NT2/D1 (cell line): ENCODE results near the gene FHOD3.

Experiments used
- SUZ12 ChIP-seq: IDR thresholded peaks from 2 replicates; pipeline ENCODE4 v1.6.1; 2011; ENCODE audit not compliant: insufficient read length, insufficient read depth; ENCODE audit errors: extremely low read depth
- YY1 ChIP-seq: IDR thresholded peaks from 2 replicates; pipeline ENCODE4 v1.6.1; 2011; ENCODE audit not compliant: insufficient read length, insufficient read depth
- ZNF274 ChIP-seq: IDR thresholded peaks from 2 replicates; pipeline ENCODE4 v1.6.1; 2011; ENCODE audit warnings: mild to moderate bottlenecking, low read depth, low read length

GRCh38 chr18:36635414-36636096, 338.0 kb downstream of the FHOD3 start:
- TF ChIP-seq ZNF274 (no peak), SUZ12 (no peak), YY1 (no peak)
